KMS-11 (cell line): ENCODE measurements around the gene TRIO.

Source experiments
- H2AFZ ChIP-seq: fragments of 200-600 bp; sonication (generic); 2 replicates; pipeline ENCODE4 v1.6.1; 2016; ENCODE audit warnings: antibody characterized with exemption, mixed run types, low read depth
- H3K27ac ChIP-seq: fragments of 200-600 bp; sonication (generic); 2 replicates; pipeline ENCODE4 v1.6.1; 2016; ENCODE audit warnings: mild to moderate bottlenecking, mixed run types
- H3K27me3 ChIP-seq: fragments of 200-600 bp; sonication (generic); 2 replicates; pipeline ENCODE4 v1.6.1; 2017; ENCODE audit warnings: mild to moderate bottlenecking, low read depth, mixed run types, moderate library complexity; ENCODE audit not compliant: insufficient read depth
- H3K36me3 ChIP-seq: fragments of 200-600 bp; sonication (generic); 2 replicates; pipeline ENCODE4 v1.6.1; 2017; ENCODE audit warnings: mild to moderate bottlenecking, mixed run types; ENCODE audit not compliant: insufficient read depth
- H3K4me1 ChIP-seq: fragments of 200-600 bp; sonication (generic); 2 replicates; pipeline ENCODE4 v1.6.1; 2016; ENCODE audit warnings: mild to moderate bottlenecking, low read depth, mixed run types; ENCODE audit not compliant: poor library complexity, severe bottlenecking
- H3K4me2 ChIP-seq: fragments of 200-600 bp; sonication (generic); 2 replicates; pipeline ENCODE4 v1.7.0; 2016; ENCODE audit warnings: mild to moderate bottlenecking, mixed run types
- H3K4me3 ChIP-seq: fragments of 200-600 bp; sonication (generic); IDR thresholded peaks from 2 replicates; pipeline ENCODE4 v1.6.1; 2017; ENCODE audit warnings: low read depth, low read length, mixed read lengths; ENCODE audit not compliant: insufficient read depth
- H3K79me2 ChIP-seq: fragments of 200-600 bp; sonication (generic); 2 replicates; pipeline ENCODE4 v1.6.1; 2016; ENCODE audit warnings: low read depth, mixed run types; ENCODE audit not compliant: insufficient read depth
- H3K9ac ChIP-seq: fragments of 200-600 bp; sonication (generic); 2 replicates; pipeline ENCODE4 v1.6.1; 2016; ENCODE audit warnings: mild to moderate bottlenecking, mixed run types
- H4K20me1 ChIP-seq: fragments of 200-600 bp; sonication (generic); 2 replicates; pipeline ENCODE4 v1.6.1; 2016; ENCODE audit warnings: mild to moderate bottlenecking, mixed run types; ENCODE audit not compliant: insufficient read depth
- CTCF ChIP-seq: fragments of 200-600 bp; sonication (generic); conservative IDR thresholded peaks from 2 replicates; pipeline ENCODE4 v1.6.1; 2017; ENCODE audit warnings: low read depth, mild to moderate bottlenecking, antibody characterized with exemption, low read length, moderate library complexity, mixed read lengths

TRIO gene

GRCh38 chr5:14188778-14189177, 45.6 kb downstream of the TRIO start:
- no peak for TF ChIP-seq CTCF
- Histone ChIP-seq H3K27me3 (no peaks in the 10 kb centered on the region), H3K79me2 (peaks cover 98% of the 10 kb centered on the region), H3K4me2 (no peak overlapping the region), H2AFZ (no peak overlapping the region), H3K9ac (no peak overlapping the region), H4K20me1 (0 out of 2 replicates have a peak, but pooled peaks cover 21% of the 10 kb centered on the region), H3K4me1 (no peaks in the 10 kb centered on the region), H3K36me3 (no peaks in the 10 kb centered on the region), H3K27ac (no peak overlapping the region), H3K4me3 (no peak overlapping the region)

- Histone ChIP-seq H3K79me2 (peaks cover 98% of the 10 kb centered on the region), H3K4me3 (no peak overlapping the region), H3K36me3 (no peaks in the 10 kb centered on the region), H4K20me1 (0 out of 2 replicates have a peak, but pooled peaks cover 21% of the 10 kb centered on the region), H3K4me2 (no peak overlapping the region), H3K9ac (no peak overlapping the region), H2AFZ (no peak overlapping the region), H3K27ac (no peak overlapping the region), H3K27me3 (no peaks in the 10 kb centered on the region), H3K4me1 (no peaks in the 10 kb centered on the region)
- no peak for TF ChIP-seq CTCF
These were observed 46.5 kb downstream of the TRIO start for GRCh38 chr5:14189680-14190079.

- no peak overlapping the region for H2AFZ ChIP-seq
- no peaks in the 10 kb centered on the region for H3K4me1 ChIP-seq
- H3K36me3 ChIP-seq = no peaks in the 10 kb centered on the region
- H3K4me2 ChIP-seq = no peak overlapping the region
- no peak overlapping the region for H3K27ac ChIP-seq
- H3K9ac ChIP-seq = no peak overlapping the region
- no peaks in the 10 kb centered on the region for H3K27me3 ChIP-seq
- TF ChIP-seq CTCF = no peak
- H3K79me2 ChIP-seq = peaks cover 98% of the 10 kb centered on the region
- no peak overlapping the region for H3K4me3 ChIP-seq
- 0 out of 2 replicates have a peak, but pooled peaks cover 21% of the 10 kb centered on the region for H4K20me1 ChIP-seq
These were observed 47.3 kb downstream of the TRIO start for GRCh38 chr5:14190194-14191164.

GRCh38 chr5:14191325-14191724, 48.2 kb downstream of the TRIO start:
- no peaks in the 10 kb centered on the region for H3K27me3 ChIP-seq
- no peak overlapping the region for H3K9ac ChIP-seq
- no peaks in the 10 kb centered on the region for H3K4me1 ChIP-seq
- H3K4me2 ChIP-seq = no peak overlapping the region
- no peak overlapping the region for H3K27ac ChIP-seq
- peaks cover 98% of the 10 kb centered on the region for H3K79me2 ChIP-seq
- TF ChIP-seq CTCF = no peak
- H4K20me1 ChIP-seq = 0 out of 2 replicates have a peak, but pooled peaks cover 21% of the 10 kb centered on the region
- no peak overlapping the region for H3K4me3 ChIP-seq
- H2AFZ ChIP-seq = no peak overlapping the region
- no peaks in the 10 kb centered on the region for H3K36me3 ChIP-seq
